Sigmoid colon (tissue), 7 donors: ENCODE results near the gene ROR1. TPM values are rescaled to one million over a fixed set of nuclear protein-coding genes. Genes with fewer than 3 reads are reported as not detected.
"Not testable (repeated sequence)": the region's sequence is repeated elsewhere in the genome, so short reads cannot be mapped to it uniquely, and the experiment has no call there.

Experiments used
- DNase-seq: peaks from one replicate; pipeline ENCODE4 v3.0.0-alpha.2; 2019
- H3K27ac ChIP-seq, 4 donors: fragments of 200-600 bp; sonication (generic); one replicate each; pipeline ENCODE4 v1.5.1; 2016 to 2019; ENCODE audit warnings: mild to moderate bottlenecking in 1 of 4
- H3K27me3 ChIP-seq, 3 donors: fragments of 200-600 bp; sonication (generic); one replicate each; pipeline ENCODE4 v1.5.1; 2019; ENCODE audit warnings: mild to moderate bottlenecking in 1 of 3
- H3K36me3 ChIP-seq, 4 donors: fragments of 200-600 bp; sonication (generic); one replicate each; pipeline ENCODE4 v1.5.1; 2016 to 2019
- H3K4me1 ChIP-seq, 4 donors: fragments of 200-600 bp; sonication (generic); one replicate each; pipeline ENCODE4 v1.5.1; 2017 to 2019
- H3K4me3 ChIP-seq, 4 donors: fragments of 200-600 bp; sonication (generic); one replicate each; pipeline ENCODE4 v1.5.1; 2017 to 2019; ENCODE audit warnings: mild to moderate bottlenecking in 2 of 4, moderate library complexity in 1 of 4
- H3K9me3 ChIP-seq, 4 donors: fragments of 200-600 bp in 3 of 4; sonication (generic) in 3 of 4; one replicate each; pipeline versions ENCODE4 v1.5.1 to v1.6.1; 2013 to 2019
- EP300 ChIP-seq, 4 donors: sonication (generic); formaldehyde crosslinking; IDR thresholded peaks; one replicate each; pipeline ENCODE4 v1.6.1; 2017; ENCODE audit warnings: antibody characterized with exemption in 4 of 4
- POLR2A ChIP-seq, 2 donors: fragments of 450-650 bp; IDR thresholded peaks; one replicate each; pipeline ENCODE4 v1.6.1; 2016; ENCODE audit warnings: antibody characterized with exemption in 2 of 2, mild to moderate bottlenecking in 2 of 2, moderate library complexity in 2 of 2
- POLR2AphosphoS5 ChIP-seq, 4 donors: sonication (generic); formaldehyde crosslinking; IDR thresholded peaks; one replicate each; pipeline ENCODE4 v1.6.1; 2017; ENCODE audit warnings: antibody characterized with exemption in 4 of 4
- WGBS, 2 donors: extraction: QIAGEN DNeasy Blood & Tissue Kit; methylation state at CpG; one replicate each; pipeline ENCODE4 v1.1.7; 2013; 5-methylcytosine and 5-hydroxymethylcytosine counted together
- intact Hi-C: fragments of 100-400 bp; cut with DNase I; formaldehyde crosslinking; loops from one replicate; pipeline ENCODE4 v1.15.1; 2023
- polyA plus RNA-seq, 3 donors: library from polyadenylated mRNA; stranded (reverse); fragments of 200-250 nt; gene quantifications; one replicate each; pipeline ENCODE4 v1.2.3, GENCODE V29; 2013
- total RNA-seq, 4 donors: library from RNA; depleted of rRNA; stranded (reverse); fragments of >200 nt; gene quantifications; one replicate each; pipeline ENCODE4 v1.1.0, GENCODE V29; 2016
- TF ChIP-seq, protein P1 (sequence below), 4 experiments: fragments of 450-650 bp in 3 of 4; fragments of 200-600 bp in 1 of 4; IDR thresholded peaks; one replicate each; pipeline ENCODE4 v1.5.1; 2016 to 2019; ENCODE audit warnings: antibody characterized with exemption in 4 of 4, mild to moderate bottlenecking in 3 of 4, moderate library complexity in 2 of 4
- donor health status: healthy with polysubstance abuse.
- donor health status: Bipolar disorder and iron deficiency.
- donor health status: healthy.

ROR1 gene
- total and polyA plus RNA-seq, 7 donors, result under 0.01 to 37.1 (median 27.3) TPM

DNA sequence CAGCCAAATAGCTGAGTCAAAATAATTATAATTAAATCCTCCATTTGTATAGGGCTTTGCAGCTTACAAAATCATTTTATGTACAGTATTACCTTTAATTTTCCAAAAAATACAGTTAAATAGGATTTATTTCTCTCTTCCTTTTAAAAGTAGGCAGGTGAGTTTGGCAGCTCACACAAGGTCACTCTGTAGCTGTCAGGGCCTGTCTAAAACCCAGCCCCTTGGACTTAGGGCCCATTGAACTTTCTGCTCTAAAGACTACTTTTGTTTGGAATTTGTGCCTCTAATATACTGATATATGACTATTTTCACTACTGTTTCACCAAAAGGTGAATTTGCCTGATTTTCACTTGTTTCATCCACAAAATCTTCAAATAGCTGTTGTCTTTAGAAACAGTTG lies 10.3 kb downstream of the ROR1 start:
- Histone ChIP-seq H3K27me3 (no peaks in the 10 kb centered on the region), H3K9me3 (no peaks in the 10 kb centered on the region), H3K4me1 (peaks cover 0 to 33% (median 18%) of the 10 kb centered on the region in 4 donors), H3K4me3 (no peak overlapping the region), H3K36me3 (no peaks in the 10 kb centered on the region), H3K27ac (no peak overlapping the region)
- DNase-seq, result no peak
- intact Hi-C loops, result no loop called here
- TF ChIP-seq, protein P1, sequence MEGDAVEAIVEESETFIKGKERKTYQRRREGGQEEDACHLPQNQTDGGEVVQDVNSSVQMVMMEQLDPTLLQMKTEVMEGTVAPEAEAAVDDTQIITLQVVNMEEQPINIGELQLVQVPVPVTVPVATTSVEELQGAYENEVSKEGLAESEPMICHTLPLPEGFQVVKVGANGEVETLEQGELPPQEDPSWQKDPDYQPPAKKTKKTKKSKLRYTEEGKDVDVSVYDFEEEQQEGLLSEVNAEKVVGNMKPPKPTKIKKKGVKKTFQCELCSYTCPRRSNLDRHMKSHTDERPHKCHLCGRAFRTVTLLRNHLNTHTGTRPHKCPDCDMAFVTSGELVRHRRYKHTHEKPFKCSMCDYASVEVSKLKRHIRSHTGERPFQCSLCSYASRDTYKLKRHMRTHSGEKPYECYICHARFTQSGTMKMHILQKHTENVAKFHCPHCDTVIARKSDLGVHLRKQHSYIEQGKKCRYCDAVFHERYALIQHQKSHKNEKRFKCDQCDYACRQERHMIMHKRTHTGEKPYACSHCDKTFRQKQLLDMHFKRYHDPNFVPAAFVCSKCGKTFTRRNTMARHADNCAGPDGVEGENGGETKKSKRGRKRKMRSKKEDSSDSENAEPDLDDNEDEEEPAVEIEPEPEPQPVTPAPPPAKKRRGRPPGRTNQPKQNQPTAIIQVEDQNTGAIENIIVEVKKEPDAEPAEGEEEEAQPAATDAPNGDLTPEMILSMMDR (IDR thresholded peaks at IDR 0.05), result no peak
- no peak for TF ChIP-seq POLR2AphosphoS5 (IDR thresholded peaks at IDR 0.05)
- TF ChIP-seq EP300 (IDR thresholded peaks at IDR 0.05), result no peak
- TF ChIP-seq POLR2A (IDR thresholded peaks at IDR 0.05), result no peak

DNA sequence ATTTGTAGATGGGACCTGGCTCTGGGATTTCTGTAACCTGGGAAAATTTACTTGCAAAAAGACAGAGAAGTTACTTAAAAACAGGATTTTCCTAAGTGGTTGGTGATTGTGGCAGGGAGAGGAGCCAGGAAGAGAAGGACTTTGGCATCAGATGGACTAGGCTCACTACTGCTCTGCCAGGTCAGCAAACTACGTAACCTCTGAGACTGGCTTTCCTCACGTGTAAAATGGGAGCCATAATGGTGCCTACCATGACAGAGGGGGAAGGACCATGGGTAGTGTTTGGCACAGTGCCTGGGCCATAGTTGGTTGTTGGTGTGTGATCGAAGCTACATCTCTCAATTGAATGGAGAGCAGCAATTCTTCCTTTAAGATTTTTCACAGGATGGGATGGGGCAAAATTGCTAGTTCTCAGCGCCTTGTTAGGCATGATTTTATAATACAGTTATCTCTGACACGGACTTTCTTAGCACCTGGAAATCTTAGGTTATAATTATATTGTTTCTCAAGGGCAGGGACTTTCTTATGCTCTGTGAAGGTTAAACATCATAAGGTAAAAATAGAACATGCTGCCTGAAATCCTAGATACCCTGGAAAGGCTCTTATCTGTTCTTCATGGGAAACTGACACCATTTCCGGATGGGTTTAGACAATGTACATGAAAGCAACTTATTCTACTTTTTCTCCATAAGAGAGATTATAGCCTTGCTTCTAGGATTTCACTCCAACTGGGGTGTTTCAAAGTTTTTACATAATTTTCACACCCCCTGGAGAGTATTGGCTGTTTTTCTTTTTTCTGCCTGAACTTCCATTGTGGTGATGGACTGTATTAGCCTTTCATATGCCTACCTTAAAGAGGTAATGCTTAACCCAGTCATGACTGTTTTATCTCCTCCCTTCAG lies 10.9 kb downstream of the ROR1 start:
- H3K4me1 ChIP-seq, result peaks cover 0 to 26% (median 11%) of the 10 kb centered on the region in 4 donors
- H3K36me3 ChIP-seq, result no peaks in the 10 kb centered on the region
- intact Hi-C loops, result no loop called here
- no peak overlapping the region for H3K4me3 ChIP-seq
- DNase-seq, result no peak
- H3K27me3 ChIP-seq, result no peaks in the 10 kb centered on the region
- TF ChIP-seq POLR2AphosphoS5 (IDR thresholded peaks at IDR 0.05), result no peak
- TF ChIP-seq EP300 (IDR thresholded peaks at IDR 0.05), result no peak
- TF ChIP-seq, protein P1 (IDR thresholded peaks at IDR 0.05), result no peak
- TF ChIP-seq POLR2A (IDR thresholded peaks at IDR 0.05), result no peak
- WGBS, 2 donors, result 82 to 88% methylated on average over 6 of the region's 6 CpGs
- H3K27ac ChIP-seq, result no peak overlapping the region
- H3K9me3 ChIP-seq, result no peaks in the 10 kb centered on the region

DNA sequence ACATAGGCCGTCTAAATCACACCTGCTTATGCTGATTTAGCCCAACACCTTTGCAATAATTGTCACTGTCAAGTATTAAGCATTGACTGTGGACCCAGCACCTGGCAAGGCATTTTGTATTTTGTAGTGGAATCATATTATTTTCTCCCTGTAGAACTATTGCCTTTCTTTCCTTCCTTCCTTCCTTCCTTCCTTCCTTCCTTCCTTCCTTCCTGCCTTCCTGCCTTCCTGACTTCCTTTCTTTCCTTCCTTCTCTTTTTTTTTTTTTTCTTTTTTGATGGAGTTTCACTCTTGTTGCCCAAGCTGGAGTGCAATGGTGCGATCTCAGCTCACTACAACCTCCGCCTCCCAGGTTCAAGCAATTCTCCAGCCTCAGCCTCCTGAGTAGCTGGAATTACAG lies 13.5 kb downstream of the ROR1 start:
- H3K27me3 ChIP-seq, intact Hi-C loops, H3K27ac ChIP-seq, DNase-seq, H3K4me3 ChIP-seq, H3K36me3 ChIP-seq, H3K9me3 ChIP-seq: not testable (repeated sequence)
- H3K4me1 ChIP-seq, result peaks cover 0 to 20% (median 13%) of the 10 kb centered on the region in 4 donors
- 96 to 97% methylated on average over 3 of the region's 3 CpGs for WGBS, 2 donors

DNA sequence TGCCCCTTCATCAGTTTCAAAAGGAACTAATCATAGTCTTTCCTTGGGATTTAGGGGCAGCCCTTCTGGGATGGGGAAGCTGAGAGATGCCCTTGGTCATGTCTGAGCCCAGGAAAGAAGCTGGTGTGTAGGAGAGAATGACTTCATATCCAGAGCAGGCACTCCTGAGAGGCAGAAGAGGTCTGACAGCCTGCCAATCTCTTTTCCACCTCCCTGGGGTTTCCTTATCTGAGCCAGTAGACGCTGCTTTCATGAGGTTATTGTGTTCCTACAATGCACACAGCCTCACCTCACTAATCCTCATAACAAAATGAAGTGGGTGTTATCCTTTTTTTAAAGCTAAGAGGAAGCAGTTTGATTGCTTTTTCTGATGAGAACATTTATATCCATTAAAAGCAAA lies 14.1 kb downstream of the ROR1 start:
- H3K4me1 ChIP-seq, result peaks cover 0 to 24% (median 16%) of the 10 kb centered on the region in 4 donors
- 21 to 62% methylated on average over 1 of the region's 1 CpG for WGBS, 2 donors
- intact Hi-C loops, result no loop called here
- no peak overlapping the region for H3K27ac ChIP-seq
- TF ChIP-seq POLR2A (IDR thresholded peaks at IDR 0.05) (no peak), EP300 (IDR thresholded peaks at IDR 0.05) (no peak), POLR2AphosphoS5 (IDR thresholded peaks at IDR 0.05) (no peak)
- TF ChIP-seq, protein P1 (IDR thresholded peaks at IDR 0.05), result no peak
- no peak overlapping the region for H3K4me3 ChIP-seq
- DNase-seq, result no peak
- no peaks in the 10 kb centered on the region for H3K27me3 ChIP-seq
- no peaks in the 10 kb centered on the region for H3K9me3 ChIP-seq
- H3K36me3 ChIP-seq, result no peaks in the 10 kb centered on the region

DNA sequence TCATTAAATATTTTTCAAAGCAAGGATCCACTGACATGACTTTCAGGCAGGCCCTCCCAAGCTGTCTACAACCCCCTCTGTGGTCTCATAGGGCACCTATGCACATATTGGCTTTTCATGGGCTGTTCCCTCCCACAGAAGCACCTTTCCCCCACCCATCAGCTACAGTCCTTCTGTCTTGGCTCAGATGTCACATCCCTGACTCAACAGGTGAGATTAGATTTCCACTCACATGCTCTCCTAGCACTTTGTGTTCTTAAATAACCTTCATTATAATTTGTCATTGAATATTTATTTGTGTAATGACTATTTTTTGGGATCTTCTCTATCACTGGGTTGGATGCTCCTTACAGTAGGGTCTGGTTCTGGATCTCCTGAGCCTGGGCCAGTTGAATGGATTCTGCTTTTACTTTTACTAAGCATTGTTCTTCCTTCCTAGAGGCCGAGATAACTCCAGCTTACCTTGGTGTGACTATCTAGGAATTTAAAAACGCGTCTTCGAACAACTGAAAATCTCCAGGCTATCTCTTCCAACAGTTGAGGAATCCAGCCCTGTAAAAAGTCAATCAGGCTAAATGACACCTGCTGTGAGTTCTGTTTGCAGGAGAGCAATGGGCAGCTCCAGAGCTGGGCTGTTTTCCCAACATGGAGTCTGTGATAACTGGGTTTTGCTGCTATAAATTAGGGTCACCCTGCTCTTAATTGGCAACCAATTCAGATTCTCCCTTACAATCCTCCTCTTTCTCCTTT lies 16.2 kb downstream of the ROR1 start:
- DNase-seq, result no peak
- intact Hi-C loops, result no loop called here
- no peak for TF ChIP-seq EP300 (IDR thresholded peaks at IDR 0.05)
- TF ChIP-seq, protein P1 (IDR thresholded peaks at IDR 0.05), result no peak
- TF ChIP-seq POLR2A (IDR thresholded peaks at IDR 0.05), result no peak
- TF ChIP-seq POLR2AphosphoS5 (IDR thresholded peaks at IDR 0.05), result no peak
- Histone ChIP-seq H3K4me1 (peaks cover 0 to 17% (median 16%) of the 10 kb centered on the region in 4 donors), H3K27me3 (no peaks in the 10 kb centered on the region), H3K27ac (no peak overlapping the region), H3K36me3 (no peaks in the 10 kb centered on the region), H3K9me3 (no peaks in the 10 kb centered on the region), H3K4me3 (no peak overlapping the region)
- WGBS, 2 donors, result 83 to 97% methylated on average over 4 of the region's 4 CpGs
